ENCODE results near the gene CCNA2. TPM values are rescaled to one million over a fixed set of nuclear protein-coding genes. Genes with fewer than 3 reads are reported as not detected.

The CCNA2 gene
- total RNA-seq, 2 experiments from 2014 or later = 131 to 132 TPM

GRCh38 chr4:121801715-121802075 lies 22.0 kb downstream of the CCNA2 start:
- peak overlapping the region; percentile 92 for H3K4me3 Mint-ChIP-seq
- DNase-seq (no peak), ATAC-seq (no peak)
- peaks cover 39% of the 10 kb centered on the region for H3K4me1 Mint-ChIP-seq (ENCODE audit: low read depth)
- H3K27ac Mint-ChIP-seq = peak overlapping the region; percentile 95
- CTCF ChIA-PET = interaction anchor here (1.0 kb wide), 2 partner anchors 9 to 22 kb away, joined by 3 to 5 read pairs; partner anchors contain the start of gene CCNA2
- H3K36me3 Mint-ChIP-seq (ENCODE audit: low read depth) = peaks cover 39% of the 10 kb centered on the region
- H3K9me3 Mint-ChIP-seq (ENCODE audit: insufficient read depth) = no peaks in the 10 kb centered on the region
- H3K27me3 Mint-ChIP-seq (ENCODE audit: low read depth) = no peaks in the 10 kb centered on the region
- POLR2A ChIA-PET = interaction anchor here (0.7 to 1.8 kb wide), 7 partner anchors 10 to 1122 kb away, joined by 3 to 10 read pairs (median 6); partner anchors contain the start of gene CCNA2

- ChIA-PET POLR2A (interaction anchor here (0.7 to 2.4 kb wide), 9 partner anchors 10 to 1122 kb away, joined by 3 to 10 read pairs (median 6); partner anchors contain the start of gene CCNA2), CTCF (interaction anchor here (1.0 kb wide), 2 partner anchors 10 to 23 kb away, joined by 3 to 5 read pairs; partner anchors contain the start of gene CCNA2)
- H3K36me3 Mint-ChIP-seq (ENCODE audit: low read depth) = peaks cover 34% of the 10 kb centered on the region
- H3K9me3 Mint-ChIP-seq (ENCODE audit: insufficient read depth) = no peaks in the 10 kb centered on the region
- H3K27ac Mint-ChIP-seq = peak within 1 kb of the TSS; percentile 95
- peaks cover 42% of the 10 kb centered on the region for H3K4me1 Mint-ChIP-seq (ENCODE audit: low read depth)
- ATAC-seq (peak; percentile 88), DNase-seq (peak; percentile 94)
- peak within 1 kb of the TSS; percentile 92 for H3K4me3 Mint-ChIP-seq
- H3K27me3 Mint-ChIP-seq (ENCODE audit: low read depth) = peaks cover 1% of the 10 kb centered on the region
Observed at GRCh38 chr4:121800961-121801714, 22.5 kb downstream of the CCNA2 start, which contains the start of gene EXOSC9. Gene EXOSC9, plus strand, starts transcription at chr4:121801323. Its CDS starts 102 bp downstream, at chr4:121801425.

DNA sequence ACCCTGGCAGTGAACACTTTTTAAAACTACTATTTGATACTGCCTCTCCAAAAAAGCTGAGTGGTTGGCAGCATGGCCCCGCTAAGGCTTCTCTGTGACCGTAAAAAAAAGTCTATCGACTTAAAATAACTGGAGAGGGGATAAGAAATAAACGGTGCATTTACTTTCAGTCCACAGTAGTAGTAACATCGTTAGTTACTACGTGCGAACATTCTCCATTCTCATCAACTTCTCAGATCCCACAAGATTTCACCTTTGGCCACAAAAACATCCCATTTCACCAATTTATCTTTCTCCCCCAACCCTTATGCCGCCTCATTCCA lies 23.1 kb downstream of the CCNA2 start:
- peaks cover 47% of the 10 kb centered on the region for H3K4me1 Mint-ChIP-seq (ENCODE audit: low read depth)
- peak; percentile 8 for ATAC-seq

DNA sequence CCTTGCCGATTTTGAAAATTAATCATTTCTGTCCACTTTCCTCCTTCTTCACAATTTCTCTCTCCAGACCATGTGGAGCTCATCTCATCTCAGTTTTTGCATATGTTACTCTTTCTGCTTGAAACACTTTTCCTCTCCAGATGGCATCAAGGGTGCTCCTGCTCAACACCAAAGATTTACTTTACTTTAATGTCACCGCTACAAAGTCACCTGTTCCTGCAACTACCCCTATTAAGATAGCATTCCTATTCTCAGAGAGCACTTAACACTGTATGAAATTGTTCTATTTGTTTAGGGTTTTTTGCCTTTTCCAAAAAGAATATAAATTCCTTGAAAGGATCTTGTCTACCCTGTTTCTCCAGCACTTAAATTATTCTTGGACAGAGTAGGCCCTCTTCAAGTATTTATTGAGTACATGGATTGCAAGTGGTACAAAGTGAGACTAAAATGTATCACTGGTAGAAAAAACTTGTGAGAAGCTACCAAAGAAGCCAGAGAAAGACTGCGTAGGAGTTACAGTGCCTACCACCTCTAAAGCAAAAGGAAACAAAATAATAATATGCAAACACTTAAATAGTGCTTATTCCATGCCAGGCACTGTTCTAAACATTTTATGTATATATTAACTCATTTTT lies 23.7 kb downstream of the CCNA2 start:
- Mint-ChIP-seq H3K4me1 (ENCODE audit: low read depth) (peaks cover 47% of the 10 kb centered on the region), H3K27ac (peak overlapping the region; percentile 95), H3K4me3 (peak overlapping the region; percentile 92), H3K36me3 (ENCODE audit: low read depth) (peaks cover 23% of the 10 kb centered on the region), H3K27me3 (ENCODE audit: low read depth) (peaks cover 4% of the 10 kb centered on the region), H3K9me3 (ENCODE audit: insufficient read depth) (no peaks in the 10 kb centered on the region)
- CTCF ChIA-PET = interaction anchor here (1.0 kb wide), 1 partner anchor 103 kb away, joined by 3 read pairs; the partner anchor contains the start of gene ANXA5
- DNase-seq (no peak), ATAC-seq (no peak)
- POLR2A ChIA-PET = interaction anchor here (0.6 to 2.4 kb wide), 4 partner anchors 23 to 545 kb away, joined by 3 to 10 read pairs (median 6); partner anchors contain the start of gene CCNA2

More for the DNA sequence above, 23.1 kb downstream of the CCNA2 start:
- Mint-ChIP-seq H3K27ac (peak overlapping the region; percentile 95), H3K36me3 (ENCODE audit: low read depth) (peaks cover 29% of the 10 kb centered on the region), H3K4me3 (peak overlapping the region; percentile 92), H3K27me3 (ENCODE audit: low read depth) (peaks cover 4% of the 10 kb centered on the region), H3K9me3 (ENCODE audit: insufficient read depth) (no peaks in the 10 kb centered on the region)
- ChIA-PET CTCF (interaction anchor here (1.0 kb wide), 1 partner anchor 24 kb away, joined by 3 read pairs; the partner anchor contains the start of gene CCNA2), POLR2A (interaction anchor here (1.2 to 2.4 kb wide), 5 partner anchors 11 to 69 kb away, joined by 3 to 10 read pairs (median 8); partner anchors contain the start of gene CCNA2)
- no peak for DNase-seq

DNA sequence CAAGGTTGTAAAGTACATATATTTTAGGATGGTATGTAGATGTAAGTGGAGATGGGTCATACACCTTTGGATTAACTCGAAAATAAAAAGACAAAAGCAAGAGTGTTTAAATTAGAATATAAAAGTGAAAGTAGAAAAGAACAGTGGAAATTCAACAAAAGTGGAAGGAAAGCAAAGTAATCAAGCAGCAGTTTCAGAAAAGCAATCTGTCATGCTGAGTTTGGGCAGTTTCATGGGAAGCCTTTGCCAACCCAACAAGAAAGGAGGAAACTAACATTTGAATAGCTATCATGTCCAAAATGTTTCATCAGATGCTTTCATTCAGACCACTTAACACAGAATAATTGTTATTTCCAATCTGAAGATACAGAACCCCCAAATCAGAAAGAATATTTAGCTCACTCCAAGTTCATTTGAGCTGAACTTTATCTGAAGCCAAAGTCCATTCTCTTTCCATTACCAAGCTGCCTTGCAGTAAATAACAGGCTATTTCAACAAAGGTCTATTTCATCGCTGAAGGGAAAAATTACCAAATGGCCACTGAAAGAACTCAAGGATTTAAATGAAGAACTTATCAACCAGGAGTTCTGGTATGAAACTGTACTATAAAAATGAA lies 24.4 kb downstream of the CCNA2 start:
- Mint-ChIP-seq H3K27me3 (ENCODE audit: low read depth) (peaks cover 8% of the 10 kb centered on the region), H3K9me3 (ENCODE audit: insufficient read depth) (no peaks in the 10 kb centered on the region), H3K36me3 (ENCODE audit: low read depth) (peaks cover 18% of the 10 kb centered on the region), H3K4me1 (ENCODE audit: low read depth) (peaks cover 47% of the 10 kb centered on the region), H3K4me3 (peak overlapping the region; percentile 6), H3K27ac (peak overlapping the region; percentile 11)
- DNase-seq (no peak), ATAC-seq (no peak)
- POLR2A ChIA-PET = interaction anchor here (0.6 to 2.4 kb wide), 2 partner anchors 25 to 545 kb away, joined by 4 to 9 read pairs; partner anchors contain the start of gene CCNA2
- CTCF ChIA-PET = interaction anchor here (1.0 kb wide), 1 partner anchor 102 kb away, joined by 3 read pairs; the partner anchor contains the start of gene ANXA5

DNA sequence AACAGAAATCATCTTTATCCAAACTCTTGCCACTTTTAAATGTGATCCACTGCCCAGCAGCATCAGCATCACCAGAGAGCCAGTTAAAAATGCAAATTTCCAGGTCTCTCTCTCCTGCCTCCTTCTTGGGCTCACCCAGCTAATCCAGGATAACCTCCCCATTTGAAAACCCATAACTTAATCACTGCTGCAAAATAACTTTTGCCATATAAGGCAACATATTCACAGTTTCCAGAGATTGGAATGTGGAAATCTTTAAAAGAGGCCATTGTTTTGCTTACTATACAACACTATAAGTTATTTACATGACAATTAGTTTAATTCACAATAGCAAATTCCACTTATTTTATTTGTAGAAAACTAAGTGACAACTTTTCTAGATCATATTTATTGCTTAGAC lies 27.4 kb downstream of the CCNA2 start:
- Mint-ChIP-seq H3K4me3 (no peak overlapping the region), H3K4me1 (ENCODE audit: low read depth) (peaks cover 31% of the 10 kb centered on the region), H3K9me3 (ENCODE audit: insufficient read depth) (no peaks in the 10 kb centered on the region), H3K27ac (no peak overlapping the region), H3K36me3 (ENCODE audit: low read depth) (peaks cover 3% of the 10 kb centered on the region), H3K27me3 (ENCODE audit: low read depth) (peaks cover 10% of the 10 kb centered on the region)
- ATAC-seq = no peak
- DNase-seq = no peak
- ChIA-PET CTCF (no interaction called here), POLR2A (no interaction called here)

DNA sequence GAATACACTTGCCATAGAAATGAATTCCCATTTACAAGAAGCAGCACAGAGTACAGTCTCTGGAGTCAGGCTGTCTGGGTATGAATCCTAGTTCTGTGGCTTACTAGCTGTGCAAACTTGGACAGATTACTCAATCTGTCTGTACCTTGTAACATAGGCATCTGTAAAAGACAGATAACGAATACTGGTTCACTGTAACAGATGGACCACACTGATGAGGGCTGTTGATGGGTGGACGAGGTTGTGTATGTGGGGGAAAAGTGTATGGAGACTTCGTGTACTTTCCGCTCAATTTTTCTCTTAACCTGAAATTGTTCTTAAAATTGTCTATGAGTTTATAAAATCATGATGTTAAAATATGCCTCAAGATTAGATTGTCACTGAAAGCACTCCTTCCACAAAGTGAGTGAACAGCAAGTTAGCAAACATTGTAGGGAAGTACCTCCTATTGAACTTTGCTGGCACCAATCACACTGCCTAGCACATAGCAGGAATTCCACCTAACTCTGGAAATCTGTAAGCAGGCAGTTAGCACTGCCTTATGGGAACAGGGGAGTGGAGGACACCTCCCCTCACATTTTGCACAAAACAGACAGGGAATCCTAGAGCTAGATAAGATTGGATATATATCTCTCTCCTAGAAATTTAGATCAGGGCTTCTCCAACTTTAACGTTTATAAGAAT lies 29.0 kb downstream of the CCNA2 start:
- Mint-ChIP-seq H3K4me1 (ENCODE audit: low read depth) (peaks cover 18% of the 10 kb centered on the region), H3K27ac (no peak overlapping the region), H3K9me3 (ENCODE audit: insufficient read depth) (no peaks in the 10 kb centered on the region), H3K27me3 (ENCODE audit: low read depth) (peaks cover 18% of the 10 kb centered on the region), H3K4me3 (no peak overlapping the region), H3K36me3 (ENCODE audit: low read depth) (no peaks in the 10 kb centered on the region)
- CTCF ChIA-PET = no interaction called here
- ATAC-seq (no peak), DNase-seq (no peak)
- POLR2A ChIA-PET = no interaction called here

- no peak overlapping the region for H3K4me3 Mint-ChIP-seq
- no peaks in the 10 kb centered on the region for H3K36me3 Mint-ChIP-seq (ENCODE audit: low read depth)
- POLR2A ChIA-PET = no interaction called here
- ATAC-seq = no peak
- peaks cover 24% of the 10 kb centered on the region for H3K27me3 Mint-ChIP-seq (ENCODE audit: low read depth)
- CTCF ChIA-PET = no interaction called here
- DNase-seq = no peak
- no peaks in the 10 kb centered on the region for H3K9me3 Mint-ChIP-seq (ENCODE audit: insufficient read depth)
- peaks cover 11% of the 10 kb centered on the region for H3K4me1 Mint-ChIP-seq (ENCODE audit: low read depth)
- no peak overlapping the region for H3K27ac Mint-ChIP-seq
Observed at GRCh38 chr4:121792966-121793365, 30.7 kb downstream of the CCNA2 start.

- no peak overlapping the region for H3K4me3 Mint-ChIP-seq
- peaks cover 11% of the 10 kb centered on the region for H3K4me1 Mint-ChIP-seq (ENCODE audit: low read depth)
- no peak overlapping the region for H3K27ac Mint-ChIP-seq
- ChIA-PET CTCF (no interaction called here), POLR2A (no interaction called here)
- H3K36me3 Mint-ChIP-seq (ENCODE audit: low read depth) = no peaks in the 10 kb centered on the region
- no peaks in the 10 kb centered on the region for H3K9me3 Mint-ChIP-seq (ENCODE audit: insufficient read depth)
- H3K27me3 Mint-ChIP-seq (ENCODE audit: low read depth) = peaks cover 29% of the 10 kb centered on the region
- DNase-seq (no peak), ATAC-seq (no peak)
Observed at GRCh38 chr4:121791481-121791880, 32.2 kb downstream of the CCNA2 start.

DNA sequence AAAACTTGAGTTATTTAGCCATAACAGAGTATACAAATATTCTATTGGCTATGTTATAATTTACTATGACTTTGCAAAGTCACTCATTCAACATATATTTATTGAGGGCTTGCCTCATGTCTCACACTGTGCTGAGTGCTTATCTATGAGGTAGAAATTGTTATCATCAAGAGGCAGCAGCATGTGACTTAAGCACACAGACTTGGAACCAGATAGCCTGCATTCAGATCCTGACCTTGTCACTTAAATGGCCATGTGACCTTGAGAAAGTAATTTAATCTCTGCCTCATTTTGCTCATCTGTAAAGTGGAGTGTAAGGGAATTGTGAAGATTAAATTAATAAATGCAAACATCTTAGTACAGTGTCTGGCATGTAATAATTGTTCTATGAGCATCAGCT lies 32.7 kb downstream of the CCNA2 start:
- Mint-ChIP-seq H3K36me3 (ENCODE audit: low read depth) (no peaks in the 10 kb centered on the region), H3K4me1 (ENCODE audit: low read depth) (peaks cover 7% of the 10 kb centered on the region), H3K27me3 (ENCODE audit: low read depth) (peaks cover 30% of the 10 kb centered on the region), H3K4me3 (no peak overlapping the region), H3K27ac (no peak overlapping the region), H3K9me3 (ENCODE audit: insufficient read depth) (no peaks in the 10 kb centered on the region)
- DNase-seq (no peak), ATAC-seq (no peak)
- ChIA-PET POLR2A (interaction anchor here (1.0 kb wide), 1 partner anchor 32 kb away, joined by 3 read pairs; no protein-coding TSS in a partner anchor), CTCF (no interaction called here)
